ENCODE measurements around the gene AFP.

- TF ChIP-seq POLR2A (IDR thresholded peaks at IDR 0.05), result no peak
- TF ChIP-seq CTCF (IDR thresholded peaks at IDR 0.05), result no peak
- no peak for TF ChIP-seq EP300 (IDR thresholded peaks at IDR 0.05)
Observed at GRCh38 chr4:73431813-73432168, 4.2 kb upstream of the AFP start.
